Stimulated activated CD4-positive, alpha-beta T cell treated with anti-CD3 and anti-CD28 coated beads, Interleukin-2, amount 100 ng/mL, for 48 hours (primary cell): ENCODE results near the gene NDUFS1.
"Not testable (repeated sequence)": the region's sequence is repeated elsewhere in the genome, so short reads cannot be mapped to it uniquely, and the experiment has no call there.

Experiments used
- DNase-seq, 2 donors: peaks; one replicate each; pipeline ENCODE4 v3.0.0-alpha.2; 2020

Gene NDUFS1

DNA sequence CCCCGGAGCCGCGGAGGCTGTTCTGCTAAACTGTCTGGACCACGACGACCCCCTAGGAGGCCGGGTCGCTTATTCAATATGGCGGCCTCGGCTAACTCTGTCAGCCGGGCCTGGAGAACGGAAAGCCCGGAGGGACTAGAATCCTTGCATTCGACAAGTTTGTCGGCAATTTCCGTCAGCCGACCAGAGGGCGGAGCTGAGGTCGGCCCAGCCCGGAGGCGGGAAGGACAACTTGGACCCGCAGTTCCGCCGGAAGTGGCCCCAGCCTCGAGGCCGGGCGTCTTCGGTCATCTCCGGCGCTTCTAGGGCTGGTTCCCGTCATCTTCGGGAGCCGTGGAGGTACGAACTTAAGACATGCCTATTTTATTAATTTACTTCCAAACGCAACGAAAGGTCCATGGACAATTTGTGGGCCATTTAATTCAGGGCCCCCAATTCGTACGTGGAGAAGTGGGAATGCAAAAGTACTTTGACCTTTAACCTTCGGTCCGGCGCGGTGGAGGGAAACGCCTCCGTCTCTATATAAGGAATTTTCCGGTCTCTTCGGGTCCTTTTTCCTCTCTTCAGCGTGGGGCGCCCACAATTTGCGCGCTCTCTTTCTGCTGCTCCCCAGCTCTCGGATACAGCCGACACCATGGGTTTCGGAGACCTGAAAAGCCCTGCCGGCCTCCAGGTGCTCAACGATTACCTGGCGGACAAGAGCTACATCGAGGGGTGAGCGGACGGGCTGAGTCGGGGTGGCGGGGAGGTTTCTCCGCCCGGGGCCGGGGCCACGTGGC is at the start of gene NDUFS1, which contains the start of gene EEF1B2:
TSS of gene NDUFS1 (minus strand) at position 99 of the 779 bp plus-strand sequence. CDS start 5,766 bp downstream, outside the sequence.
TSS of gene EEF1B2 (plus strand) at position 550 of the 779 bp plus-strand sequence. CDS start at position 635, 85 bp downstream.
- DNase-seq: peak; percentile 91 to 94

- DNase-seq: no peak
Observed at GRCh38 chr2:206208900-206209299, 49.7 kb upstream of the NDUFS1 start.

DNA sequence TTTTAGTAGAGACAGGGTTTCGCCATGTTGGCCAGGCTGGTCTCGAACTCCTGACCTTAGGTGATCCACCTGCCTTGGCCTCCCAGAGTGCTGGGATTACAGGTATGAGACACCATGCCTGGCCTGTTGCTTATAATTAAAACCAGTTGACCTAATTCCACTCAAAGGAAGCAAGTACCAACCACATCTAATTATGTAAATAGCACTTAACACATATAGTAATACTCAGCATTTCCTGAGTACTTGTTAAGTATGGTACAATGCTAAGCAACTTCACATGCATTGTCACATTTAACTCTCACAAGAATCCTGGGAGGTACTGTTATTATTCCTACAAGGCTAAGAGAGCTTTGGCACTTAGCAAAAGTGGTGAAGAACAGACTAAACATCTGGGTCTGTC is 48.1 kb upstream of the NDUFS1 start:
- not testable (repeated sequence) for DNase-seq

GRCh38 chr2:206204710-206205109 is 45.5 kb upstream of the NDUFS1 start:
- DNase-seq: no peak

- no peak for DNase-seq
Observed at GRCh38 chr2:206203331-206203730, 44.1 kb upstream of the NDUFS1 start.

DNA sequence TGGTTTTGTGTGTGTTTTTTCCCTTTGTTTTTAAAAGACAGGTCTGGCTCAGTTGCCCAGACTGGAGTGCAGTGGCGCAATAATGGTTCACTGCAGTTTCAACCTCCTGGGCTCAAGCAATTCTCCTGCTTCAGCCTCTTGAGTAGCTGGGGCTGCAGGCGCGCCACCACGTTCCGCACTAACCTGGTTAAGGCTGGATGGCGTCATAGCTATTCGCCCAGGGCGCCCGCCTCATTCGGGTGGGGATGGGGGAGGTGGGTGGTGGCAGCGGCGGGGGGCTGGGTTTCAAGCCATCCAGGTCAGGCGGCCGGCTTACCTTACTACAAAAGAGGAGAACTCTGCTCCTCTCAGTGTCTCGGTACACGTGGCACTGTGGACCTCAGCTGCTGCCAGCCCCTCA is 43.2 kb upstream of the NDUFS1 start:
- DNase-seq: no peak

- DNase-seq: no peak
Observed at GRCh38 chr2:206201075-206201848, 42.0 kb upstream of the NDUFS1 start.

DNA sequence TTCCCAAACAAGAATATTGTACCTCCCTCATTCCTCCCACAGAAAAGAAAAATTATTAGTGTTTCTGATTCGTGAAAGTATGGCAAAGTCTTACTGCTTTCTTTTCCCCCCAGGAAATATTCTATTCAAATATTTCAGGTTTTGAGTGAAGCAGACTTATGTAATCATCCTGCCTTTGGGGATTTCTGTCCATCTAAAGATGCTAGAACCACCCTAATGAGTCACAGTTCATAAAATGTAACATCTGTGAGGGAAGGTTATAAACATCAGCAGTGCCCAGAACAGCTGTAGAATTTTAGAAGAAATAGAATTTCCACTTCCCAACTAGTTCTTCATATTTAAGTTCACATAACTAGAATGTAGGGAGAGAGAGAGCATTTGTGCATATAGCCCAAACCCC is 39.4 kb upstream of the NDUFS1 start:
- DNase-seq: no peak

- DNase-seq: no peak
Observed at GRCh38 chr2:206193671-206194357, 34.6 kb upstream of the NDUFS1 start.

GRCh38 chr2:206192157-206192556 is 32.9 kb upstream of the NDUFS1 start:
- DNase-seq: no peak

GRCh38 chr2:206190689-206191088 is 31.4 kb upstream of the NDUFS1 start:
- no peak for DNase-seq

GRCh38 chr2:206190111-206190510 is 30.9 kb upstream of the NDUFS1 start:
- no peak for DNase-seq

GRCh38 chr2:206189691-206190090 is 30.4 kb upstream of the NDUFS1 start:
- DNase-seq: no peak

- DNase-seq: not testable (repeated sequence)
Observed at GRCh38 chr2:206181526-206181925, 22.3 kb upstream of the NDUFS1 start.

DNA sequence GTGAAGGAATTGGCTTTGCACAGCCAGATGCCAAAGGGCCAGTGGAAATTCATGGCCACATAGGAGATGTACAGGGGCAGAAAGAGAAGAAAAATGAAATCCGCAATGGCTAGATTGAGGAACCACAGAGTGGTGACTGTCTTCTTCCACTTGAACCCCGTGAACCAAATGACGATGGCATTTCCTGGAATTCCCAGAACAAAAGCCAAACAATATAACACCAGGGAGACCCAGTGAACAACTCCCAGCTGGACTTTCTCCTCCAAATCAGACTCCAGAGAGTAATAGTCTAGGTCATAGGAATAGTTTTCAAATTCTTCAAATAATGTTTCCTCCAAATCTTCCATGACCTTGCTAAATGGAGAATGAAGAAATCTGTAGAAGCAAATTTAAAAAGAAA is 17.7 kb upstream of the NDUFS1 start:
- no peak for DNase-seq

DNA sequence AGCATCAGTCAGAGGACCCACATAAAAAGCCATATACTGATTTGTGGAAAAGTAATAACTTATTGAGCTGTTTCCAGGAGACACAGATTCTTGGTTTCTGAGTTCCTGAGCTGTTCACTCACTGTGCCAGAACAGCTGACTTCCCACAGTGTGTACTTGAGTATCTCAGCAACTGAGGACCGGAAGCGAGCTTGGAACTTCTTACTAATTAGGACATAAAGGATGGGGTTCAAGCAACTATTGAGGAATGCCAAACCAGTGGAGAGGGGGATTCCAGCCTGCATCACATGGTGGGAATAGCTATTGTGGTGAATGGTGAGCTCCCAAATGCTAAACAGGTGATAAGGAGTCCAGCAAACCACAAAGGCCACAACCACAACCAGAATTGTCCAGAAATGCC is 16.9 kb upstream of the NDUFS1 start:
- no peak for DNase-seq

DNA sequence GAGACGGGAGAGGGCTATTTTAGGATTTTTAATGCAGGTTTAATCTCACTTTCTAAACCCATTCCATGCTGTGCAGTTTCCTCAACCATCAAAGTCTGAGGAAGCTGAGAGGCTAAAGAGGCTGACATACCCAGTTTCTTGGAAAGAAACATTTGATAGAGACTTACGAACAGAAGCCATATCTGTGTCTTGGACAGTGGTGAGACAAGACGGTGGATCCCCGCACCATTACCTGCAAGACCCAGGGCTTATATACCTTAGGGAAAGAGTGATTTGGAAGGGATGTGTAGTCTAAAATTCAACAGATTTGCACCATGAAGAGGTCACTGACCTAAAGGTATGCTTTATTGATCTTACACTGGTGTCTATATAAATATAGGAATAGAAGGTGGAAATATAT is 13.9 kb upstream of the NDUFS1 start:
- DNase-seq: no peak

DNA sequence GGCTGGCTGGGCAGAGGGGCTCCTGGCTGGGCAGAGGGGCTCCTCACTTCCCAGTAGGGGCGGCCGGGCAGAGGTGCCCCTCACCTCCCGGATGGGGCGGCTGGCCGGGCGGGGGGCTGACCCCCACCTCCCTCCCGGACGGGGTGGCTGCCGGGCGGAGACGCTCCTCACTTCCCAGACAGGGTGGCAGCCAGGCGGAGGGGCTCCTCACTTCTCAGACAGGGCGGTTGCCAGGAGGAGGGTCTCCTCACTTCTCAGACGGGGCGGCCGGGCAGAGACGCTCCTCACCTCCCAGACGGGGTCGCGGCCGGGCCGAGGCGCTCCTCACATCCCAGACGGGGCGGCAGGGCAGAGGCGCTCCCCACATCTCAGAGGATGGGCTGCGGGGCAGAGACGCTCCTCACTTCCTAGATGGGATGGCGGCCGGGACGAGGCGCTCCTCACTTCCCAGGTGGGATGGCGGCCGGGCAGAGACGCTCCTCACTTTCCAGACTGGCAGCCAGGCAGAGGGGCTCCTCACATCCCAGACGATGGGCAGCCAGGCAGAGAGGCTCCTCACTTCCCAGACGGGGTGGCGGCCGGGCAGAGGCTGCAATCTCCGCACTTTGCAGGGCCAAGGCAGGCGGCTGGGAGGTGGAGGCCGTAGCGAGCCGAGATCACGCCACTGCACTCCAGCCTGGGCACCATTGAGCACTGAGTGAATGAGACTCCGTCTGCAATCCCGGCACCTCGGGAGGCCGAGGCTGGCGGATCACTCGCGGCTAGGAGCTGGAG is 12.6 kb upstream of the NDUFS1 start:
- not testable (repeated sequence) for DNase-seq

DNA sequence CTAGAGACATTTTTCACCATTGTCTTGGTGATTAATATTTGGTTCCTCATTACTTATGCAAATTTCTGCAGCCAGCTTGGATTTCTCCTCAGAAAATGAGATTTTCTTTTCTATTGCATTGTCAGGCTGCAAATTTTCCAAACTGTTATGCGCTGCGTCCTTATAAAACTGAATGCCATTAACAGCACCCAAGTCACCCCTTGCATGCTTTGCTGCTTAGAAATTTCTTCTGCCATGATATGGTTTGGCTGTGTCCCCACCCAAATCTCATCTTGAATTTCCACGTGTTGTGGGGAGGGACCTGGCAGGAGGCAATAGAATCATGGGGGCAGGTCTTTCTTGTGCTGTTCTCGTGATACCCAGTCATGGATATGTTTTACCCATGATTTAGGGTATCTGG is 9.0 kb upstream of the NDUFS1 start:
- DNase-seq: not testable (repeated sequence)

DNA sequence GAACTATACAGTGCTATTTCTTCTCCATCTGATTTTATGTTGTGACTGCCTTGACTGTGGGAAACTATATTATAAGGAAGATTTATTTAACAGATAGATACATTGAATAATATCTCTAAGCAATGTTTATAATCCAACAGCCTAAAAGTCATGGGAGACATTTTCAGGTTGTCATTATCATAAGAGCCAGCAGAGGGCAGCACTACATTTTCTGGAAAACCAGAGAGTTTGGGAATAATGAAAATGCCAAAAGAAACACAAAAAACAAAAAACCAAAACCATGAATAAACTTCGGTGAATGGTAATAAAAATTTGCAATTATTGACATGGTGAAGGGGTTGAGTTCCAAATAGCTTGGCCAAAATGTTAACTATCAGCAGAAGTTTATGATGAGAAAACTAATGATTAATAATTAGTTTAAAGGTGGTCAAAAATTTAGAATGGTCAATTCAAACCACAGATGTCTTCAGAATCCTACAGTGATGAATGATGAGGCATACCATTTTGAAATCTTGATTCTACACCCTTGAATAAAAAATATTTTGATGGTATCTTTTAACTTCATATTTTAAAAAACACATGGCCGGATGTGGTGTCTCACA is 5.1 kb upstream of the NDUFS1 start:
- DNase-seq: peak; percentile 18 to 19

- DNase-seq: no peak
Observed at GRCh38 chr2:206163251-206163880, 4.1 kb upstream of the NDUFS1 start.

GRCh38 chr2:206162401-206162800 is 3.2 kb upstream of the NDUFS1 start:
- DNase-seq: not testable (repeated sequence)
